Stimulated activated CD8-positive, alpha-beta memory T cell treated with anti-CD3 and anti-CD28 coated beads, Interleukin-15, amount 100 ng/mL, for 24 hours (primary cell): ENCODE measurements around the gene CDC40.

ENCODE experiments used
- DNase-seq: peaks from one replicate; pipeline ENCODE4 v3.0.0-alpha.2; 2020; ENCODE audit warnings: low read depth

The CDC40 gene

GRCh38 chr6:110180228-110181008 lies at the start of gene CDC40:
Gene CDC40 (plus strand): TSS chr6:110180427. CDS start chr6:110180445, 18 bp downstream.
- DNase-seq, result peak; percentile 18

DNA sequence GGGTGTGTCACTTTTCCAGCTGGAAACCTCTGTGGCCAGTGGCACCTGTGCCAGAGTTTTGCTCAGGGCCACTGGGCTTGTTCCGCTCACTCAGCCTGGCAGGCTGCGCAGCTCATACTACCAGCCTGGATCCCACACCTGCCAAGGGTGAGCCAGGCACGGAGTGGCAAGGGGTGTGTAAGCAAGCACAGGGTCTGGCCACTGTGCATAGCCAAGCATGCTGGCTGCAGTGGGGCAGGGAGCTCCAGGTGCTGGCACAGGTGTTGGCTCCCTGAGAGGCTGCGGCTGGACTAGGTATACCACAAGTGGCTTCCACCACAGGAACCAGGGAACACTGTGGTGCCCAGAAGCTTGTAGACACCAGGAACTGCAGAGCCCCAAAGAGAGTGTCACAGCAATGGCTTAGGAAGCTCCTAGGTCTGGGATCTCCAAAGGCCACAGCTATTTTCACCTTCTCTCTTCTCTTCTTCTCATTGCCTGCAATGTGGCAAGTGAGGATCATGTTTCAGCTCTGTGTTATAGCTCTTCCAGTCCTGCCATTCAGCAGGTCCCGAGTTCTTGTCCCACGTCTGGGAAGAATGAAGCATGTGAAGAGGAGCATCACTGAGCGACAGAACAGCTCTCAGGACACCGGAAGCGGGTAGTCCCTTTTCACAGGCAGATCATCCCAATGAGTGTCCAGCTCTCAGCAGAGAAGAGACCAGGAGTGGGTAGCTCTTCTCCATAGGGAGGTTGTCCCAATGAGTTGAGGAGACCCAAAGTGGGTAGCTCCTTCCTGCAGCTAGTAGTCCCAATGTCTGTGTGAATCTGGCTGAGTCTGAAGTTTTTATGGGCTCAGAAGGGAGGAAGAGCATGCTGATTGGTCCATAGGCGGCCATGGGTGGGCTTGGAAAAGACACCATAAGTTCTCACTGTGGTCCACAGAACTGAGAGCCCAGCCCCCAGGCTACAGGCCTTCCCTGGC lies 42.0 kb upstream of the CDC40 start:
- no peak for DNase-seq

- DNase-seq, result no peak
Observed at GRCh38 chr6:110139052-110139451, 41.2 kb upstream of the CDC40 start.

DNA sequence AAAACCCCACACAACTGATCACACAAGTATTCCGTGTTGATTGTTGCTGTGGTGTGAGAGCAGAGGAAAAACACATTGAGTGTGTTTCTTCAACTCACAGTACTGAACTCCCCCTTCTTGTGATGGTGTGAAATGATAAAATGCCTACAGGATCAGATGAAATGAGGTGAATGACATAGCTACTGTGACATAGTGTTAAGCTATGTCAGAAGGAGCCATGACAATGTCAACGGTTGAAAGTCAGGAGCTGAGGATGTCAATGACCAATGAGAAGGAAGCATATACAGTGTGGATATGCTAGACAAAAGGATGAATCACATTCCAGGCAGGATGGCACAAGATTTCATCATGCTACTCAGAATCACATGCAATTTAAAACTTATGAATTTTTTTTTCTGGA lies 39.6 kb upstream of the CDC40 start:
- no peak for DNase-seq

DNA sequence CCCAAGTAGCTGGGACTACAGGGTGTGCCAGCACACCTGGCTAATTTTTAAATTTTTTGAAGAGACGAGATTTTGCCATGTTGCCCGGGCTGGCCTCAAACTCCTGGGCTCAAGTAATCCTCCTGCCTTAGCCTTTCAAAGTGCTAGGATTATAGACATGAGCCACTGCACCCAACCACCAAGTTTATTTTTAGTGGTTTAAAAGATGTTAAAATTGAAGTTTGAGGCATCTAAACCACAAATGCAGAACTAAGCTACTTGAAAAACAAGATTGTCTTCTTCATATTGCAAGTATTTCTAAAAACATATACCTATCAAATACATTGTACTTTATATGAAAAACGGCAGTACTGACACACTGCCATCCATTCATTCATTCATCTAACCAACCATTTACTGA lies 32.4 kb upstream of the CDC40 start:
- DNase-seq, result no peak

DNA sequence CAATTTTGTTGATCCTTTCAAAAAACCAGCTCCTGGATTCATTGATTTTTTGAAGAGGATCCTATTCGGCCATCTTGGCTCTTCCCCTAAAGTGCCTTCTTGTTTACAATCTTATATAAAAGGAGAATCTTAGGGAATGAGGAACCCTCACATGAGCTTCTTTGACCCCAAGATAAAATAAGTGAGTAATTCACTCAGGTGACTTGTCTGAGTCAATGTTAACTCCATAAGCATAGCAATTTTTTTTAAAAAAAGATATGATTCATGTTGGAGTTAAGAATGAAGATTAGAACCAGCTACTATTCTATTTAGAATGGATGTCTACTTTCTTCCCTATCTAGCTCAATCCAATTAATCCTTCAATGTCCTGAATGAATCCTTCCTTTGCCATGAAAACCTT lies 21.7 kb upstream of the CDC40 start:
- DNase-seq, result no peak

DNA sequence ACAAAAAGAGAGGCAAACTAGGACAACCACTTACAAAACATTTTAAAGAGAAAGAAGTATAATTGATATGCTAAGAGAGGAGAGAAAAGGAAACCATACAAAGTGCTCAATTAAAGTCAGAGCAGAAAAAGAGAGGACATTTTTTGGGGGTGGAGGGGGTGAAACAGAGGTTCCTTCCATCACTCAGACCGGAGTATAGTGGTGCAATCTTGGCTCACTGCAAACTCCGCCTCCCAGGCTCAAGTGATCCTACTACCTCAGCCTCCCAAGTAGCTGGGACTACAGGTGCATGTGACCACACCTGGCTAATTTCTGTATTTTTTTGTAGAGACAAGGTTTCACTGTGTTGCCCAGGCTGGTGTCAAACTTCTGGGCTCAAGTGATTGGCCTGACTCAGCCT lies 10.1 kb upstream of the CDC40 start:
- no peak for DNase-seq

DNA sequence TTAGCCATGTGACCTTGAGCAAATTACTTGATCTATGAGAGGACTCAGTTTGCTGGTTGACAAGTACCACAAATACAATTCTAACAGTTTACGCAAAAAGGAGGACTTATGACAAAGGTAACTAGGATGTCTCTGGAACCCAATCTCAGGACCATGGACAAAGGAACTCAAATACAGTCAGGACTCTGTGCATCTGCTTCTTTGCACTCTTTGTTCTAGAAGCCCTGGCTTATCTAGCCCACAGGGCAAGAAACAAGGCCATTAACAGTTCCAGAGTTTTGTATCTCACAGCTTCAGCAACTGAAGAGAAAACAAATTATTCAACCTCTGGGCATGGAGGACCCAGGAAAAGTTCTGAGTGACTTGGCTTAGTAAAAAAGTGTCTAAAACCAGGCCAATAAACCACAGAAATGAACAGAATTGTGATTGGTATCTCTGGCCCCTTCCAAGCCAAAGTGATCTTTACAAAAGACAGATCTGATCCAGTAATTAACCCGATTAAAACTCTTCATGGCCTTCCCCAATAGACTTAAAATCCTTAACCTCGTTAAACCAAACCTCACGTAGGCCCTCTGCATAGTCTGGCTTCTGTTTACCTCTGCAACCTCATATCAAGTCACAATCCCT lies 6.6 kb upstream of the CDC40 start:
- DNase-seq, result no peak

DNA sequence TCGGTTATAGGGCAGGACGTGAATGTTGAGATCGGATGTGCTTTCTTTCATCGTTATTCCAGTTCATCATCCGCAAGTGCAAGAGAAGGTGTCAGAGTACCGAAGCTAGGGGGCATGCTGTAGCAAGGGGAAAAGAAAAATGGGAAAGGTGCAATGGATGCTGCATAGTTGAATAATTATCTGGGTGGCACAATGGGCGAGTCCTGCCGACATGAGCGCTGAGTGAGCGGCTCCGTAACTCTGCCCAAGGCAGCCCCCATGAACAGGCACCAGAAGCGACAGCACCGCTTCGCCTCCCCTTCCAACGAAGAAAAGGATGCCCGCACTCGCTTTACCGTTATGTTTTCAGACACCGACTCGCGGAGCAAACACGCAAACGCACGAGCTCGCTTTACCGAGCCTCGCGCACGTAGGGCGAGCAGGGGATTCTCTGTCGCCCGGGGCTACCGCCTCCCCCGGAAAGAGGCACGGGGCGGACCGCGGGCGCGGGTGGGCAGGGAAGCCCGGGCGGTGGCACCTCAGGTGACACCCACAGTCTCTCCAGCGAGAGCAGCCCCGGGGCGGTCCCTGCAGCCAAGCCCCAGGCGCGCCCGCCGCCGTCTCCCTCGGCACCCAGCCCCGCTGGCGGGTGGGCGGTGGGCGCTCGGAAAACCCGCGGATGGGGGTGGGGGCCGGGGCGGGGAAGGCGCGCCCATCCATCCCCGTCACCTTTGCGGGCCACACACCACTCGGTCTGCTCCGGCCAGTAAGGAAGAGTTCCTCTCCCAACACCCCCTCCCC lies 1.4 kb upstream of the CDC40 start:
- DNase-seq, result peak; percentile 17

GRCh38 chr6:110179406-110180227 lies 610 bp upstream of the CDC40 start, which contains the start of gene WASF1:
Gene WASF1 (minus strand): TSS chr6:110179670. CDS start chr6:110127601, 52,069 bp downstream.
- peak; percentile 72 for DNase-seq

- no peak for DNase-seq
Observed at GRCh38 chr6:110181131-110182030, 1.2 kb downstream of the CDC40 start.

DNA sequence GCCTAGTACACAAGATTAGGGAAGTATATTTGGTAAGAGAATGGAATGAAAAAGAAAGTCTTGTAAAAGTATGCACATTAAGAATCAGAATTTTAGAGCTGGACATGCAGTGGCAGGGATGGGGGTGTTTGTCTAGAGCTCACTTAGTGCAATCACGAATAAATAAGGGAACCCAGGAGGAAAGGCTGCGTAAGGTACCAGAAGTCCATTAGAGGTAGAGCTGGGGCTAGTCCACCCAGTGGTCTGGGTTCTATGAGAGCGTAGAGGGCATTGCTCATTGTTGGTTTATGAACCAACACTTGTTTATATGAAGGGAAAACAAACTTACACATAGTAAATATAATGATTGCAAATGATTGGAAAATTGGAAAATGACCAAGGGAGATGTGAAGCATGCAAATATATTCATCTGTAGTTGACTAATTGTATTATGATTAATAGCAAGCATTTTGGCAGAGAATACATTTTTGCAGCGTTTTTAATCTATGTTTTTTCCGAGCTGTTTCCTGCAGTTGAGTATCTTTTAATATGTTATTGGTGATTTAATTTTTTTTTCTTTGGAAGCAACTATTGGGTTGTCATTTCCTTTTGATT lies 3.2 kb downstream of the CDC40 start:
- DNase-seq, result no peak

DNA sequence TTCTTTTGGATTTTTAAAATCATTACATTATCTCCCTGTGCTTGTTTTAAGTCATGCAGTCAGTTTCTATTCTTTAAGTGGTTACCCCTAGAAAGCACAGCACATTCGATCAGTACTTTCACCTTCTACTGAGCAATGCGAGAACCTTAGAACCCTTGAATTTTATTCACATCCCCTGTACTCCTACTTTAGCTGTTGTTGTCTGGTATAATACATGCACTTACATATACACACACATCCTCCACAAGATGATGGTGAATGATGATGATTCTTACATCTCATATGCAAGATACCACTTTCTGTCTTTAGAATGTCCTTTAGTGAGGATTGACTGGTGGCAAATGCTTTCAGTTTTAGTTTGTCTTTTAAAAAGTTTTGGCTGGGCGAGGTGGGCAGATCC lies 5.7 kb downstream of the CDC40 start:
- DNase-seq, result no peak

GRCh38 chr6:110188791-110189190 lies 8.6 kb downstream of the CDC40 start:
- no peak for DNase-seq

DNA sequence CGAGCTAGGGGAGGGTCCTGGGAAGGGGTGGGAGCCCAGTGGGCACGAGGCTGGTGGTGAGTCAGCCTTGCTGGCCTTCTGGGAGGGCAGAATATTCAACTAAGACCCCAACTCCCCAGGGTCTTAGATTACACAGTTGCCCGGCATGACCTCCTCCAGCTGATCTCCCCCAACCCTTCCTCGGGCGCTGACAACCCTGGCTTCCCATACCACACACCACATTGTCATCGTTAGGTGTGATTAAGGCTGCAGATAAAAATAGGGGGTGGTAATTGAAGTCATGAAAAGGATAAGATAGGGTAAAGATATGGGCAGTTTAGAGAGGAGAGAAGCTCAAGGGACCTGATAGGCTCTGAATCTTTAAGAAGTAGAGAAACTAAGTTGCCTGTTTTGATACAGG lies 10.5 kb downstream of the CDC40 start:
- no peak for DNase-seq

GRCh38 chr6:110191477-110191876 lies 11.2 kb downstream of the CDC40 start:
- no peak for DNase-seq

DNA sequence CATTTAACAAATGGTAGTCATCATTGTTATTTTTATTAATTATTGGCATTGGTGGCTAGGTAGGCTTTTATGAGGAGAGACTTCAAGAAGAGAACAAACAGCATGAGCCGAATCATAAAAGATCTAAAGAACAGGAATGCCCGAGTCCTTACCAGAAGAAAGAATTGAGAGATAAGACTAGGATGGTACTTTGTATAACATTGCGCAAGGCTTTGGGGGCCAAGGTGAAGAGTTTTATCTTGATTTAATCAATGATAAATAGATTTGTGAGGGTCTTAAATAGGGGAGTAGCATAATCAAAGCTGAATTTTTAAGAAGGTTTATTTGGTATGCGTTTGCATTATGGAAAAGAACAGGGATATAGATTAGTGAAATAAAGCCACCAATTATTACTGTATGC lies 15.4 kb downstream of the CDC40 start:
- no peak for DNase-seq

- DNase-seq, result no peak
Observed at GRCh38 chr6:110196874-110197273, 16.6 kb downstream of the CDC40 start.

DNA sequence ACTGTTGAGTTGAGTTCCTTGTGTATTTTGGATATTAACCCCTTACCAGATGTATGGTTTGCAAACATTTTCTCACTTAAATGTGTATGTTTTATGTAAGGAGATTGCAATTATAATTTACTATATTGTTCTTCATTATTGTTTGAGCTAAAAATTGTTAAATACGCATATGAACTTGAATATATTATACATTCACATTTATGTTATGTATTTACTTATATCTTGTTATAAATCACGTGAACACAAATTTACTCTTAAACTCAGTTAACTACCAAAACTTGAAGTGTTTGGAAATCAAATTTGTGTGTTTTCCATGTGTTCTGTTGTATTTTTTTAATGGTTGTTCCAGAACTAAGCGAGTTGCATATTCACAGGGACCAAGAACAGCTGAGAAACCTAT lies 18.3 kb downstream of the CDC40 start:
- no peak for DNase-seq
